Hepatocyte (in vitro differentiated cells): ENCODE data around the gene ZDHHC5.

Source experiments
- CTCF ChIP-seq: fragments of 200-600 bp; sonication (generic); IDR thresholded peaks from 2 replicates; pipeline ENCODE4 v1.5.1; 2016; ENCODE audit warnings: antibody characterized with exemption, mild to moderate bottlenecking; ENCODE audit not compliant: poor library complexity
- EZH2 ChIP-seq: fragments of 200-600 bp; sonication (generic); IDR thresholded peaks from 2 replicates; pipeline ENCODE4 v1.6.1; 2016; ENCODE audit warnings: antibody characterized with exemption, mild to moderate bottlenecking, borderline replicate concordance

GRCh38 chr11:57626895-57627294, 41.0 kb upstream of the ZDHHC5 start:
- TF ChIP-seq CTCF = no peak
- no peak for TF ChIP-seq EZH2
